Kidney glomerular epithelial cell (primary cell): ENCODE results near the gene DNPH1.

Source experiments
- DNase-seq: peaks from one replicate; lab custom pipeline; 2025; lab: John Stamatoyannopoulos, UW

DNPH1 gene

DNA sequence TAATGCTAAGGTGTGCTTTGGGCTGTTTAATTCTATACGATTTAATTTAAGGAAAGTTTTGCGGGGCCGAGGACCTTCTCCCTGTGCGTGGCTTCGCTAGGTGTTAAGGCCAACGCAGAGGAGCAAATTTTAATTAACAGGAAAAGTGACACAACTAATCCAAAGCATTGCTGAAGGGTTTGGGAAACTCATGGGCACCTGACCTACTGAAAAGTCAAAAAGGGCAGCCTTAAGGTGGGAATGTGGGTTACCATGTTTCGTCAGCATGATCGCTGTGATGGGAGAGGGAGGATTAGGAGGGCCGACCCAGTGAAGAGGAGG, 47.7 kb downstream of the DNPH1 start:
- no peak for DNase-seq

GRCh38 chr6:43180985-43181384, 48.3 kb downstream of the DNPH1 start:
- no peak for DNase-seq

GRCh38 chr6:43180058-43180457, 49.2 kb downstream of the DNPH1 start:
- no peak for DNase-seq

GRCh38 chr6:43178951-43179830, 50.1 kb downstream of the DNPH1 start:
- no peak for DNase-seq

- DNase-seq: no peak
Measured at GRCh38 chr6:43178150-43178549, 51.1 kb downstream of the DNPH1 start.

DNA sequence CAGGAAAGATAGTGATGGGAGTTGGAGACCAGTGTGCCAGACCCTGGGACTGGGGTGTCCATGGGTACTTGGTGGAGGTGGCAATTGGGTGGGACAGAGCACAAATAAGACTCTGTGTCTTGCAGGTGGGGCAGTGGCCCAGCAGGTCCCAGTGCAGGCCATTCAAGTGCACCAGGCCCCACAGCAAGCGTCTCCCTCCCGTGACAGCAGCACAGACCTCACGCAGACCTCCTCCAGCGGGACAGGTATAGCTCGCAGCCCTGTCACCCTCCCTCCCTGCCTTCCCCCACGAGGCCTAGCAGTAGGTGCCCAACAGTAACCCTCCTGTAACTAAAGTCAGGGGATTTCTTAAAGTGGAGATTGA, 52.9 kb downstream of the DNPH1 start:
- no peak for DNase-seq

DNA sequence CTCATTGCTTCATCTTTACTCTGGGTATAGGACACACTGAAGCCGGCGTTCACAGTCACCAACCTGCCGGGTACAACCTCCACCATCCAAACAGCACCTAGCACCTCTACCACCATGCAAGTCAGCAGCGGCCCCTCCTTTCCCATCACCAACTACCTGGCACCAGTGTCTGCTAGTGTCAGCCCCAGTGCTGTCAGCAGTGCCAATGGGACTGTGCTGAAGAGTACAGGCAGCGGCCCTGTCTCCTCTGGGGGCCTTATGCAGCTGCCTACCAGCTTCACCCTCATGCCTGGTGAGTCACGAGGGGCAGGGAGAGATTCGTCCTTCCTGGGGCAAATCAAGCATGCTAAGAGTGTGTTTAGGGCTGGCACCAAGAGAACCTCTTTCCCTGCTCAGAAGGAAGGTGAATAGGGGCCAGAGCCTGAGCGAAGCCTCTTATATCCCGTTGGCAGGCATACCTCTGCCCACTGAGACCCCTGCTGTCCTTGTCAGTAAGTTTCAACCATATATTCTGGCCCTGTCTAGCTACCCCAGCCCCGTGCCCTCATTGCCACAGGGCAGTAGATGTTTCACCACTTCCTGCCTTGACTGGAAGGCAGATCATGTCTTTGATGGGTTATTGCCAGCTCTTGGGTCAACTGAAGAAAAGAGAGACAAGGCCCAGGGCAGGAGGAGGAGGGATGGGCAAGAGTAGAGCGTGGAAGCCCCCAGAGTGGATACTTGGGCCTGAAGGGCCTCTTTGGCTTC, 53.4 kb downstream of the DNPH1 start:
- no peak for DNase-seq
